T-helper 22 cell (primary cell): Measurements from ENCODE around the gene ATF6.

Source experiments
- DNase-seq: peaks from one replicate; pipeline ENCODE4 v3.0.0-alpha.2; 2020; ENCODE audit warnings: low read depth

ATF6 gene

GRCh38 chr1:161972828-161973227, 206.7 kb downstream of the ATF6 start:
- DNase-seq = no peak

GRCh38 chr1:161973924-161974845, 208.1 kb downstream of the ATF6 start:
- no peak for DNase-seq

- DNase-seq = no peak
Observed at GRCh38 chr1:161978011-161978790, 212.1 kb downstream of the ATF6 start.

- DNase-seq = no peak
Observed at GRCh38 chr1:161981126-161981525, 215.0 kb downstream of the ATF6 start.

GRCh38 chr1:161981735-161982506, 215.8 kb downstream of the ATF6 start:
- no peak for DNase-seq

GRCh38 chr1:161982507-161982895, 216.4 kb downstream of the ATF6 start:
- DNase-seq = no peak

- no peak for DNase-seq
Observed at GRCh38 chr1:161982917-161983316, 216.8 kb downstream of the ATF6 start.

GRCh38 chr1:161983725-161984124, 217.6 kb downstream of the ATF6 start:
- no peak for DNase-seq

- no peak for DNase-seq
Observed at GRCh38 chr1:161985301-161985822, 219.2 kb downstream of the ATF6 start.

- DNase-seq = no peak
Observed at GRCh38 chr1:161986328-161986727, 220.2 kb downstream of the ATF6 start.

GRCh38 chr1:161987303-161987702, 221.2 kb downstream of the ATF6 start:
- no peak for DNase-seq

- no peak for DNase-seq
Observed at GRCh38 chr1:161987872-161988271, 221.8 kb downstream of the ATF6 start.

GRCh38 chr1:161988413-161988812, 222.3 kb downstream of the ATF6 start:
- DNase-seq = no peak

GRCh38 chr1:161989108-161989507, 223.0 kb downstream of the ATF6 start:
- no peak for DNase-seq

GRCh38 chr1:161989786-161990185, 223.7 kb downstream of the ATF6 start:
- DNase-seq = no peak

- no peak for DNase-seq
Observed at GRCh38 chr1:161993576-161993975, 227.5 kb downstream of the ATF6 start.

GRCh38 chr1:161994175-161994668, 228.1 kb downstream of the ATF6 start:
- no peak for DNase-seq

GRCh38 chr1:161997152-161997551, 231.0 kb downstream of the ATF6 start:
- DNase-seq = no peak

- DNase-seq = no peak
Observed at GRCh38 chr1:161998811-161999210, 232.7 kb downstream of the ATF6 start.

GRCh38 chr1:161999301-162000052, 233.4 kb downstream of the ATF6 start:
- no peak for DNase-seq

- DNase-seq = no peak
Observed at GRCh38 chr1:162000053-162000420, 233.9 kb downstream of the ATF6 start.
